Right lobe of liver (tissue), 4 donors: ENCODE measurements around the gene SAPCD1.

Experiments used
- POLR2A ChIP-seq: fragments of 450-650 bp; IDR thresholded peaks from one replicate; pipeline ENCODE4 v1.6.1; 2017; ENCODE audit warnings: antibody characterized with exemption, mild to moderate bottlenecking
- TF ChIP-seq, protein P1 (sequence below), 4 donors: fragments of 200-600 bp in 3 of 4; fragments of 450-650 bp in 1 of 4; IDR thresholded peaks; one replicate each; pipeline versions ENCODE4 v1.5.1 to v1.8.0; 2016 to 2022; ENCODE audit warnings: antibody characterized with exemption in 4 of 4, mild to moderate bottlenecking in 2 of 4
- donor health status: DM: no; HTN: no; CAD: no.
- donor health status: DM: no; HTN: no; CAD: no.
- donor health status: DM: no; HTN: yes; CAD: no.

DNA sequence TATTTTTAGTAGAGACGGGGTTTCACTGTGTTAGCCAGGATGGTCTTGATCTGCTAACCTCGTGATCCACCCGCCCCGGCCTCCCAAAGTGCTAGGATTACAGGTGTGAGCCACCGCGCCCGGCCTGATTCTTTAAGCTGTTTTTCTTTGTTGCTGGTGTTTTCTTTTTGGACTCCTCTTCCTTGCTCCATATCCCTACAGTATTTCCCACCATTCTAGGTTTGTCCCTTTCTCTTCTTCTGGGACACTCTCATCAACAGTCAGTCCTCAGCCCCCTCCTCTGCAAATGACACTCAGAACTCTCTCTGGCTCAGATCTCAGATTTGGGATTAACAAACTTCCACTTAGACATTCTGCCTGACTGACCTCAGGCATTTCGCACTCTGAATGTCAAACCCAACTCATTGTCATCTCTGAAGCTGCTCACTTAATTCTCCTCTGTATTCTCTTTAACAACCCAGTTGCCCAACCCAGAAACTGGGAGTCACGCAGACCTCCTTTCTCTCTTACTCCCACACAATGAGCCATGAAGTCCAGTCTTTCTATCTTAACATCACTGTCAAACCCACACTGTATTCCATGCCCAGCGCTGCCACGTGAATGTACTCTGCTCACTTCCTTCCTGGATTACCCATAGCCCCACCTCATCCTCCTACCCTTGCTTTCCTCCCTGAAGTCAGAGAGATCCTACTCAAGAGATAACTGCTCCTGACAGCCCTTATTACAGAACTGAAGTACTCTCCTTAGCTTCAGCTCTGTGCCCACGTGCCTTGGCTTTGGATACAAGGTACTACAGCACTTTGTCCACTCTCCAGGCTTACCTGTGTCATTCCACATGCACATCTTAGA lies 36.7 kb upstream of the SAPCD1 start:
- TF ChIP-seq, protein P1, sequence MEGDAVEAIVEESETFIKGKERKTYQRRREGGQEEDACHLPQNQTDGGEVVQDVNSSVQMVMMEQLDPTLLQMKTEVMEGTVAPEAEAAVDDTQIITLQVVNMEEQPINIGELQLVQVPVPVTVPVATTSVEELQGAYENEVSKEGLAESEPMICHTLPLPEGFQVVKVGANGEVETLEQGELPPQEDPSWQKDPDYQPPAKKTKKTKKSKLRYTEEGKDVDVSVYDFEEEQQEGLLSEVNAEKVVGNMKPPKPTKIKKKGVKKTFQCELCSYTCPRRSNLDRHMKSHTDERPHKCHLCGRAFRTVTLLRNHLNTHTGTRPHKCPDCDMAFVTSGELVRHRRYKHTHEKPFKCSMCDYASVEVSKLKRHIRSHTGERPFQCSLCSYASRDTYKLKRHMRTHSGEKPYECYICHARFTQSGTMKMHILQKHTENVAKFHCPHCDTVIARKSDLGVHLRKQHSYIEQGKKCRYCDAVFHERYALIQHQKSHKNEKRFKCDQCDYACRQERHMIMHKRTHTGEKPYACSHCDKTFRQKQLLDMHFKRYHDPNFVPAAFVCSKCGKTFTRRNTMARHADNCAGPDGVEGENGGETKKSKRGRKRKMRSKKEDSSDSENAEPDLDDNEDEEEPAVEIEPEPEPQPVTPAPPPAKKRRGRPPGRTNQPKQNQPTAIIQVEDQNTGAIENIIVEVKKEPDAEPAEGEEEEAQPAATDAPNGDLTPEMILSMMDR (IDR thresholded peaks at IDR 0.05) = no peak
- TF ChIP-seq POLR2A = no peak
